Measurements from ENCODE around the gene PLAAT4.

PLAAT4 gene

GRCh38 chr11:63567044-63567840, 30.6 kb downstream of the PLAAT4 start:
- peak; percentile 89 for DNase-seq
- no peak overlapping the region for H3K4me3 ChIP-seq (ENCODE audit: low read length)
- H2BK120ac ChIP-seq (ENCODE audit: low read depth, low read length): no peak overlapping the region
- H3K79me1 ChIP-seq (ENCODE audit: low read length): no peaks in the 10 kb centered on the region
- no peak overlapping the region for H4K8ac ChIP-seq (ENCODE audit: low read depth, low read length)
- H3K79me2 ChIP-seq (ENCODE audit: control insufficient read depth, insufficient read depth, low read length): no peaks in the 10 kb centered on the region
- H2AK5ac ChIP-seq (ENCODE audit: low read length): no peak overlapping the region
- no peak overlapping the region for H2BK15ac ChIP-seq (replicated peaks; ENCODE audit: low read depth)
- H3K36me3 ChIP-seq (ENCODE audit: control insufficient read depth, insufficient read depth, low read length): no peaks in the 10 kb centered on the region
- H3K27ac ChIP-seq (ENCODE audit: low read depth, low read length): no peak overlapping the region
- no peak overlapping the region for H3K9ac ChIP-seq (ENCODE audit: low read length)
- H3K4me2 ChIP-seq (ENCODE audit: low read length): no peak overlapping the region
- H3K4ac ChIP-seq (ENCODE audit: low read depth, low read length): no peak overlapping the region
- no peaks in the 10 kb centered on the region for H3K4me1 ChIP-seq (ENCODE audit: control insufficient read depth, low read depth, low read length)
- peak overlapping the region; percentile 34 for H3K18ac ChIP-seq (ENCODE audit: low read length)
- H3K56ac ChIP-seq (ENCODE audit: low read length): peak overlapping the region; percentile 42
- H3K27me3 ChIP-seq (ENCODE audit: insufficient read depth, low read length, poor library complexity): no peaks in the 10 kb centered on the region
- peak overlapping the region; percentile 8 for H2BK5ac ChIP-seq (ENCODE audit: low read length)
- H4K5ac ChIP-seq (ENCODE audit: low read length): no peak overlapping the region
- no peak overlapping the region for H3K23ac ChIP-seq (ENCODE audit: low read length)
- no CpG with 5 or more reads among the region's 5 CpGs for WGBS (ENCODE audit: extremely low coverage, insufficient coverage, low lambda C conversion rate)

- no peaks in the 10 kb centered on the region for H3K27me3 ChIP-seq (ENCODE audit: insufficient read depth, low read length, poor library complexity)
- H3K18ac ChIP-seq (ENCODE audit: low read length): no peak overlapping the region
- WGBS (ENCODE audit: extremely low coverage, insufficient coverage, low lambda C conversion rate): no CpG with 5 or more reads among the region's 3 CpGs
- H2BK5ac ChIP-seq (ENCODE audit: low read length): no peak overlapping the region
- no peaks in the 10 kb centered on the region for H3K79me2 ChIP-seq (ENCODE audit: control insufficient read depth, insufficient read depth, low read length)
- no peak overlapping the region for H3K9ac ChIP-seq (ENCODE audit: low read length)
- no peak overlapping the region for H3K23ac ChIP-seq (ENCODE audit: low read length)
- H4K8ac ChIP-seq (ENCODE audit: low read depth, low read length): no peak overlapping the region
- no peaks in the 10 kb centered on the region for H3K36me3 ChIP-seq (ENCODE audit: control insufficient read depth, insufficient read depth, low read length)
- H3K4me2 ChIP-seq (ENCODE audit: low read length): no peak overlapping the region
- H3K56ac ChIP-seq (ENCODE audit: low read length): no peak overlapping the region
- no peak overlapping the region for H4K5ac ChIP-seq (ENCODE audit: low read length)
- no peak overlapping the region for H2BK15ac ChIP-seq (replicated peaks; ENCODE audit: low read depth)
- no peak overlapping the region for H3K4ac ChIP-seq (ENCODE audit: low read depth, low read length)
- no peak overlapping the region for H3K27ac ChIP-seq (ENCODE audit: low read depth, low read length)
- no peak for DNase-seq
- no peaks in the 10 kb centered on the region for H3K79me1 ChIP-seq (ENCODE audit: low read length)
- no peaks in the 10 kb centered on the region for H3K4me1 ChIP-seq (ENCODE audit: control insufficient read depth, low read depth, low read length)
- H2AK5ac ChIP-seq (ENCODE audit: low read length): no peak overlapping the region
- no peak overlapping the region for H3K4me3 ChIP-seq (ENCODE audit: low read length)
- no peak overlapping the region for H2BK120ac ChIP-seq (ENCODE audit: low read depth, low read length)
Measured at GRCh38 chr11:63569570-63569969, 33.0 kb downstream of the PLAAT4 start.

GRCh38 chr11:63572026-63572688, 35.5 kb downstream of the PLAAT4 start:
- Histone ChIP-seq H2BK15ac (replicated peaks; ENCODE audit: low read depth) (no peak overlapping the region), H3K4me1 (ENCODE audit: control insufficient read depth, low read depth, low read length) (no peaks in the 10 kb centered on the region), H3K23ac (ENCODE audit: low read length) (no peak overlapping the region), H3K18ac (ENCODE audit: low read length) (no peak overlapping the region), H4K5ac (ENCODE audit: low read length) (no peak overlapping the region), H2AK5ac (ENCODE audit: low read length) (no peak overlapping the region), H3K4me2 (ENCODE audit: low read length) (no peak overlapping the region), H3K56ac (ENCODE audit: low read length) (no peak overlapping the region), H3K79me1 (ENCODE audit: low read length) (no peaks in the 10 kb centered on the region), H4K8ac (ENCODE audit: low read depth, low read length) (no peak overlapping the region), H3K36me3 (ENCODE audit: control insufficient read depth, insufficient read depth, low read length) (no peaks in the 10 kb centered on the region), H3K9ac (ENCODE audit: low read length) (no peak overlapping the region), H2BK120ac (ENCODE audit: low read depth, low read length) (no peak overlapping the region), H3K27ac (ENCODE audit: low read depth, low read length) (no peak overlapping the region), H3K4ac (ENCODE audit: low read depth, low read length) (no peak overlapping the region), H2BK5ac (ENCODE audit: low read length) (no peak overlapping the region), H3K27me3 (ENCODE audit: insufficient read depth, low read length, poor library complexity) (no peaks in the 10 kb centered on the region), H3K79me2 (ENCODE audit: control insufficient read depth, insufficient read depth, low read length) (no peaks in the 10 kb centered on the region), H3K4me3 (ENCODE audit: low read length) (no peak overlapping the region)
- DNase-seq: no peak
- WGBS (ENCODE audit: extremely low coverage, insufficient coverage, low lambda C conversion rate): no CpG with 5 or more reads among the region's 3 CpGs

- Histone ChIP-seq H3K27me3 (ENCODE audit: insufficient read depth, low read length, poor library complexity) (no peaks in the 10 kb centered on the region), H3K9ac (ENCODE audit: low read length) (no peak overlapping the region), H2BK5ac (ENCODE audit: low read length) (no peak overlapping the region), H3K4me2 (ENCODE audit: low read length) (no peak overlapping the region), H3K4ac (ENCODE audit: low read depth, low read length) (no peak overlapping the region), H3K79me1 (ENCODE audit: low read length) (no peaks in the 10 kb centered on the region), H2BK15ac (replicated peaks; ENCODE audit: low read depth) (no peak overlapping the region), H3K18ac (ENCODE audit: low read length) (no peak overlapping the region), H4K8ac (ENCODE audit: low read depth, low read length) (no peak overlapping the region), H3K4me1 (ENCODE audit: control insufficient read depth, low read depth, low read length) (no peaks in the 10 kb centered on the region), H3K4me3 (ENCODE audit: low read length) (no peak overlapping the region), H4K5ac (ENCODE audit: low read length) (no peak overlapping the region), H3K23ac (ENCODE audit: low read length) (no peak overlapping the region), H2BK120ac (ENCODE audit: low read depth, low read length) (no peak overlapping the region), H3K27ac (ENCODE audit: low read depth, low read length) (no peak overlapping the region), H3K56ac (ENCODE audit: low read length) (no peak overlapping the region), H2AK5ac (ENCODE audit: low read length) (no peak overlapping the region), H3K79me2 (ENCODE audit: control insufficient read depth, insufficient read depth, low read length) (no peaks in the 10 kb centered on the region), H3K36me3 (ENCODE audit: control insufficient read depth, insufficient read depth, low read length) (no peaks in the 10 kb centered on the region)
- no CpG with 5 or more reads among the region's 15 CpGs for WGBS (ENCODE audit: extremely low coverage, insufficient coverage, low lambda C conversion rate)
- DNase-seq: peak; percentile 16
Measured at GRCh38 chr11:63573881-63574855, 37.6 kb downstream of the PLAAT4 start.

GRCh38 chr11:63574856-63575602, 38.4 kb downstream of the PLAAT4 start:
- Histone ChIP-seq H4K8ac (ENCODE audit: low read depth, low read length) (no peak overlapping the region), H3K4me1 (ENCODE audit: control insufficient read depth, low read depth, low read length) (no peaks in the 10 kb centered on the region), H3K9ac (ENCODE audit: low read length) (no peak overlapping the region), H3K4me3 (ENCODE audit: low read length) (no peak overlapping the region), H3K27me3 (ENCODE audit: insufficient read depth, low read length, poor library complexity) (no peaks in the 10 kb centered on the region), H3K4me2 (ENCODE audit: low read length) (no peak overlapping the region), H3K23ac (ENCODE audit: low read length) (no peak overlapping the region), H2AK5ac (ENCODE audit: low read length) (no peak overlapping the region), H3K36me3 (ENCODE audit: control insufficient read depth, insufficient read depth, low read length) (no peaks in the 10 kb centered on the region), H4K5ac (ENCODE audit: low read length) (no peak overlapping the region), H3K79me1 (ENCODE audit: low read length) (no peaks in the 10 kb centered on the region), H3K56ac (ENCODE audit: low read length) (no peak overlapping the region), H2BK5ac (ENCODE audit: low read length) (no peak overlapping the region), H3K79me2 (ENCODE audit: control insufficient read depth, insufficient read depth, low read length) (no peaks in the 10 kb centered on the region), H3K18ac (ENCODE audit: low read length) (no peak overlapping the region), H2BK15ac (replicated peaks; ENCODE audit: low read depth) (no peak overlapping the region), H3K4ac (ENCODE audit: low read depth, low read length) (no peak overlapping the region), H3K27ac (ENCODE audit: low read depth, low read length) (no peak overlapping the region), H2BK120ac (ENCODE audit: low read depth, low read length) (no peak overlapping the region)
- no CpG with 5 or more reads among the region's 10 CpGs for WGBS (ENCODE audit: extremely low coverage, insufficient coverage, low lambda C conversion rate)
- DNase-seq: no peak
